Stimulated activated CD4-positive, alpha-beta T cell treated with anti-CD3 and anti-CD28 coated beads, Interleukin-2, amount 100 ng/mL, for 4 hours (primary cell): ENCODE results near the gene CTRB1.
"Not testable (repeated sequence)": the region's sequence is repeated elsewhere in the genome, so short reads cannot be mapped to it uniquely, and the experiment has no call there.

ENCODE experiments used
- DNase-seq: peaks from one replicate; pipeline ENCODE4 v3.0.0-alpha.2; 2020; ENCODE audit warnings: low read depth

Gene CTRB1

GRCh38 chr16:75204410-75204758, 14.4 kb upstream of the CTRB1 start:
- no peak for DNase-seq

GRCh38 chr16:75204905-75205304, 13.9 kb upstream of the CTRB1 start:
- not testable (repeated sequence) for DNase-seq

- not testable (repeated sequence) for DNase-seq
Measured at GRCh38 chr16:75205438-75205837, 13.3 kb upstream of the CTRB1 start.

- not testable (repeated sequence) for DNase-seq
Measured at GRCh38 chr16:75205961-75206748, 12.6 kb upstream of the CTRB1 start.

GRCh38 chr16:75206749-75207451, 11.9 kb upstream of the CTRB1 start, which contains the start of gene CTRB2:
CTRB2 (minus strand) TSS chr16:75207161; CDS start chr16:75207141, 20 bp downstream.
- no peak for DNase-seq

GRCh38 chr16:75207831-75208230, 11.0 kb upstream of the CTRB1 start:
- no peak for DNase-seq

- DNase-seq = no peak
Measured at GRCh38 chr16:75208242-75208825, 10.5 kb upstream of the CTRB1 start.

- DNase-seq = no peak
Measured at GRCh38 chr16:75208861-75209505, 9.8 kb upstream of the CTRB1 start.

- not testable (repeated sequence) for DNase-seq
Measured at GRCh38 chr16:75209514-75209913, 9.3 kb upstream of the CTRB1 start.

GRCh38 chr16:75209944-75210343, 8.8 kb upstream of the CTRB1 start:
- no peak for DNase-seq

GRCh38 chr16:75211286-75211685, 7.5 kb upstream of the CTRB1 start:
- not testable (repeated sequence) for DNase-seq

GRCh38 chr16:75216127-75216526, 2.7 kb upstream of the CTRB1 start:
- DNase-seq = no peak

GRCh38 chr16:75216576-75216975, 2.2 kb upstream of the CTRB1 start:
- DNase-seq = no peak

- DNase-seq = no peak
Measured at GRCh38 chr16:75217389-75217851, 1.4 kb upstream of the CTRB1 start.

- DNase-seq = no peak
Measured at GRCh38 chr16:75219088-75219487, 300 bp downstream of the CTRB1 start.

- no peak for DNase-seq
Measured at GRCh38 chr16:75219838-75220237, 1.1 kb downstream of the CTRB1 start.

- DNase-seq = no peak
Measured at GRCh38 chr16:75222271-75222783, 3.5 kb downstream of the CTRB1 start.

- not testable (repeated sequence) for DNase-seq
Measured at GRCh38 chr16:75223129-75223528, 4.3 kb downstream of the CTRB1 start.

GRCh38 chr16:75224306-75225082, 5.7 kb downstream of the CTRB1 start:
- no peak for DNase-seq

- no peak for DNase-seq
Measured at GRCh38 chr16:75225092-75225491, 6.3 kb downstream of the CTRB1 start.
